B cell (primary cell): ENCODE results near the gene PCTP. TPM values are rescaled to one million over a fixed set of nuclear protein-coding genes. Genes with fewer than 3 reads are reported as not detected.

Experiments used
- ATAC-seq: fragments of 200-7000 bp; cut with Tn5 transposase; one replicate; pipeline ENCODE4 v1.10.0; 2021; ENCODE audit warnings: low read depth, mild to moderate bottlenecking, moderate number of reproducible peaks, moderate library complexity
- CTCF ChIA-PET: fragments of 350-600 bp; sonication (Branson Sonifier 250); formaldehyde crosslinking; loops from one replicate; lab custom pipeline; 2021; ENCODE audit warnings: antibody characterized with exemption, inconsistent platforms; lab: Charles Lee
- POLR2A ChIA-PET: fragments of 350-600 bp; sonication (Branson Sonifier 250); formaldehyde crosslinking; loops from one replicate; lab custom pipeline; 2021; ENCODE audit warnings: antibody characterized with exemption; lab: Charles Lee
- DNase-seq: peaks from one replicate; pipeline ENCODE4 v3.0.0; 2013
- H2AFZ ChIP-seq: 2 replicates; pipeline ENCODE4 v1.6.1; 2012; ENCODE audit warnings: mild to moderate bottlenecking, low read depth, low read length; ENCODE audit not compliant: insufficient read depth, poor library complexity, severe bottlenecking
- H3K27ac ChIP-seq, 2 donors: 1 replicate in 1 of 2; 2 replicates in 1 of 2; pipeline ENCODE4 v1.5.1; 2012 to 2013; ENCODE audit warnings: low read length in 2 of 2, mild to moderate bottlenecking in 2 of 2, moderate library complexity in 1 of 2
- H3K27me3 ChIP-seq, 4 experiments: fragments of 200-600 bp in 1 of 4; sonication (generic) in 1 of 4; replicated peaks in 1 of 4; 1 replicate in 2 of 4; 2 replicates in 2 of 4; pipeline versions ENCODE4 v1.6.1 to v1.7.0; 2013 to 2016; ENCODE audit warnings: low read length in 3 of 4, mild to moderate bottlenecking in 2 of 4, mixed read lengths in 1 of 4, moderate library complexity in 1 of 4; ENCODE audit not compliant: insufficient read depth in 4 of 4, control insufficient read depth in 3 of 4; ENCODE audit errors: control extremely low read depth in 1 of 4
- H3K36me3 ChIP-seq, 2 experiments: replicated peaks in 1 of 2; 1 replicate in 1 of 2; 2 replicates in 1 of 2; pipeline versions ENCODE4 v1.6.1 to v1.7.1; 2013; ENCODE audit warnings: low read length in 1 of 2; ENCODE audit not compliant: insufficient read depth in 2 of 2, control insufficient read depth in 1 of 2; ENCODE audit errors: control extremely low read depth in 1 of 2, extremely low read depth in 1 of 2
- H3K4me1 ChIP-seq, 2 donors: fragments of 200-600 bp in 1 of 2; sonication (generic) in 1 of 2; 1 replicate in 1 of 2; 2 replicates in 1 of 2; pipeline versions ENCODE4 v1.5.1 to v1.6.1; 2013 to 2017; ENCODE audit warnings: low read length in 2 of 2; ENCODE audit not compliant: control insufficient read depth in 2 of 2, insufficient read depth in 2 of 2
- H3K4me2 ChIP-seq: replicated peaks from 2 replicates; pipeline ENCODE3; 2012; ENCODE audit warnings: mild to moderate bottlenecking, low read depth, low read length; ENCODE audit not compliant: poor library complexity, severe bottlenecking
- H3K4me3 ChIP-seq, 5 experiments: fragments of 200-600 bp in 1 of 5; sonication (generic) in 1 of 5; 1 replicate in 3 of 5; 2 replicates in 2 of 5; pipeline versions ENCODE4 v1.5.1 to v1.7.0; 2011 to 2016; ENCODE audit warnings: low read length in 4 of 5, mild to moderate bottlenecking in 4 of 5, low read depth in 2 of 5, control low read depth in 1 of 5, moderate library complexity in 1 of 5; ENCODE audit not compliant: insufficient read depth in 1 of 5; ENCODE audit errors: control extremely low read depth in 1 of 5, extremely low read depth in 1 of 5
- H3K79me2 ChIP-seq: fragments of 200-600 bp; sonication (generic); one replicate; pipeline ENCODE4 v1.6.0; 2016; ENCODE audit warnings: low read length; ENCODE audit not compliant: control insufficient read depth, insufficient read depth
- H3K9ac ChIP-seq: fragments of 200-600 bp; sonication (generic); 2 replicates; pipeline ENCODE4 v1.6.1; 2017; ENCODE audit warnings: mild to moderate bottlenecking, low read length, moderate library complexity
- H3K9me3 ChIP-seq, 3 donors: one replicate each; pipeline versions ENCODE4 v1.6.1 to v1.7.1; 2013; ENCODE audit warnings: low read length in 2 of 3; ENCODE audit not compliant: control insufficient read depth in 2 of 3, insufficient read depth in 1 of 3; ENCODE audit errors: control extremely low read depth in 1 of 3
- H4K20me1 ChIP-seq: 2 replicates; pipeline ENCODE4 v1.6.0; 2012; ENCODE audit warnings: mild to moderate bottlenecking, low read length; ENCODE audit not compliant: insufficient read depth, control insufficient read depth, poor library complexity, severe bottlenecking
- H3K27ac Mint-ChIP-seq: one replicate; pipeline ENCODE4 v1.8.0; 2021; ENCODE audit warnings: mixed read lengths
- H3K27me3 Mint-ChIP-seq: one replicate; pipeline ENCODE4 v1.8.0; 2021; ENCODE audit warnings: mixed read lengths
- H3K4me1 Mint-ChIP-seq: one replicate; pipeline ENCODE4 v1.8.0; 2021; ENCODE audit warnings: mixed read lengths
- H3K4me3 Mint-ChIP-seq: one replicate; pipeline ENCODE4 v1.8.0; 2021; ENCODE audit warnings: mixed read lengths
- H3K9me3 Mint-ChIP-seq: one replicate; pipeline ENCODE4 v1.8.0; 2022; ENCODE audit warnings: mixed read lengths; ENCODE audit not compliant: insufficient read depth
- EZH2 ChIP-seq: IDR thresholded peaks from 2 replicates; pipeline ENCODE4 v1.6.1; 2012; ENCODE audit warnings: borderline replicate concordance, low read depth, mild to moderate bottlenecking, moderate library complexity, low read length; ENCODE audit not compliant: insufficient read depth, poor library complexity, severe bottlenecking
- WGBS: methylation state at CpG from one replicate; pipeline ENCODE4 v1.1.5; 2013; ENCODE audit warnings: missing lambda C conversion rate; ENCODE audit not compliant: insufficient coverage; 5-methylcytosine and 5-hydroxymethylcytosine counted together
- intact Hi-C: fragments of 100-400 bp; cut with micrococcal nuclease; formaldehyde crosslinking; loops from one replicate; pipeline ENCODE4 v1.10.0; 2022
- polyA plus RNA-seq: library from polyadenylated mRNA; depleted of rRNA; stranded (reverse); fragments of >200 nt; gene quantifications from 2 replicates; pipeline ENCODE4 v1.2.3, GENCODE V29; 2012
- total RNA-seq, 2 donors: library from RNA; stranded (reverse); fragments of 120-200 nt in 1 of 2; gene quantifications; 1 replicate in 1 of 2; 2 replicates in 1 of 2; pipeline versions ENCODE4 v1.2.3 to v1.2.4, GENCODE V29; 2013 to 2022
- TF ChIP-seq, protein P1 (sequence below): fragments of 200-600 bp; IDR thresholded peaks from one replicate; pipeline ENCODE4 v1.8.0; 2022; ENCODE audit warnings: antibody characterized with exemption, mild to moderate bottlenecking

The PCTP gene
- total and polyA plus RNA-seq, 2 donors (not counting 1 experiment from before 2014, with no cell fraction given): 3.2 to 9.0 TPM

DNA sequence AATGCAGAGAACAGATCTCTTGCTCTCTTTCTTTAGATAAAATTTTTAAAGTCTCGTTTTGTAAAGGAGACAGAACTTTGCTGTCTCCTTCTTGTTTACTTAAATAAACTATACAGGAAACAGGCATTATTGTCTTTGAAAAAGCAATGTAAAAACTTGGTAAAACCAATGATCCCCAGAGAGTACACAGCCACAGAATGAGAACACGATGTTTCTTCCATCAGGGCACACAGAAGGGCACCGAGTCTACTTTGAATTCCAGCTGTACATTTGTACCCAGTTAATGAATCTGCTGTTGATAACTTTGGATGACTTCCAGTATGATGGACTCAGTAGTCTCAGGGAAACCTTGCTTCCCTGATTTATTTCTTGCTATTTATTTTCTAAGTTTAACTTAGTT, 20.0 kb upstream of the PCTP start:
- Histone ChIP-seq H3K79me2 (no peaks in the 10 kb centered on the region), H2AFZ (no peak overlapping the region), H3K4me2 (no peak overlapping the region), H3K36me3 (no peaks in the 10 kb centered on the region), H3K4me1 (no peaks in the 10 kb centered on the region), H3K27ac (no peak overlapping the region), H3K4me3 (no peak overlapping the region), H4K20me1 (no peaks in the 10 kb centered on the region), H3K27me3 (peaks cover 0 to 10% (median 4%) of the 10 kb centered on the region in 4 experiments), H3K9ac (no peak overlapping the region), H3K9me3 (no peaks in the 10 kb centered on the region)
- no peak for TF ChIP-seq EZH2
- TF ChIP-seq, protein P1, sequence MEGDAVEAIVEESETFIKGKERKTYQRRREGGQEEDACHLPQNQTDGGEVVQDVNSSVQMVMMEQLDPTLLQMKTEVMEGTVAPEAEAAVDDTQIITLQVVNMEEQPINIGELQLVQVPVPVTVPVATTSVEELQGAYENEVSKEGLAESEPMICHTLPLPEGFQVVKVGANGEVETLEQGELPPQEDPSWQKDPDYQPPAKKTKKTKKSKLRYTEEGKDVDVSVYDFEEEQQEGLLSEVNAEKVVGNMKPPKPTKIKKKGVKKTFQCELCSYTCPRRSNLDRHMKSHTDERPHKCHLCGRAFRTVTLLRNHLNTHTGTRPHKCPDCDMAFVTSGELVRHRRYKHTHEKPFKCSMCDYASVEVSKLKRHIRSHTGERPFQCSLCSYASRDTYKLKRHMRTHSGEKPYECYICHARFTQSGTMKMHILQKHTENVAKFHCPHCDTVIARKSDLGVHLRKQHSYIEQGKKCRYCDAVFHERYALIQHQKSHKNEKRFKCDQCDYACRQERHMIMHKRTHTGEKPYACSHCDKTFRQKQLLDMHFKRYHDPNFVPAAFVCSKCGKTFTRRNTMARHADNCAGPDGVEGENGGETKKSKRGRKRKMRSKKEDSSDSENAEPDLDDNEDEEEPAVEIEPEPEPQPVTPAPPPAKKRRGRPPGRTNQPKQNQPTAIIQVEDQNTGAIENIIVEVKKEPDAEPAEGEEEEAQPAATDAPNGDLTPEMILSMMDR: no peak
- WGBS: 0% methylated on average over 2 of the region's 3 CpGs
- intact Hi-C loops: no loop called here
- ChIA-PET CTCF (interaction anchor here (0.8 kb wide), 1 partner anchor 13 kb away, joined by 3 read pairs; no protein-coding TSS in a partner anchor), POLR2A (no interaction called here)
- no peaks in the 10 kb centered on the region for H3K4me1 Mint-ChIP-seq
- no peaks in the 10 kb centered on the region for H3K9me3 Mint-ChIP-seq
- DNase-seq: no peak
- H3K4me3 Mint-ChIP-seq: no peak overlapping the region
- no peak for ATAC-seq
- no peak overlapping the region for H3K27ac Mint-ChIP-seq
- H3K27me3 Mint-ChIP-seq: peaks cover 39% of the 10 kb centered on the region

DNA sequence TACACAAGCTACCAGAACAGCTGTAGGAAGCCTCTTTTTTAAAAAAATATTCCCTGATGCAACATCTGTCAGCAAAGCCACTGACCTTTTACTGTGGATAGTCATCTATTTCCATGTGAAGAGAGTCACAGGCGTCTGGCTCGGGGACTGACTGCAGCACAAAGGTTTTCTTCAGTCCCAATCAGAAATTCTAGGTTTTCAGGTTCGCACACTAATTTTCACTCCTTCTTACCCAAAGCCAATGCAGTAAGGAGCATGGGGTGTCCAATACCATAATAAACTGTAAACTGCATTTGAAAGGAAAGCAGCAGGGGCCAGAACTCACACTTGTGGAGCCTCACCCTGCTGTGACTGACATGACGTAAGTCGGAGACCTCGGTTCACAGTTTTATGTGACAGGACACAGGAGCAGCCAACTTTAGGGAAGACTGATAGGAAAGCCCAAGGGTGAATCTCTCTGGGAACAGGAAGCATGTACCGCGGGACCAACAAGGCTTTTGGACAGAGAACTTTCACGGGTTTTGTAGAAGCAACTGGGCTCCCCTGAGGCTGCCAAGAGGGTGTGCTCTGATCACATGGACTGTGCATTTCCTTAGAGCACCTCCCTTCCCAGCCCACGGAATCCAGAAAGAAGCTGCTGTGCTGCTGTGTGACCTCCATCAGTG, 19.1 kb upstream of the PCTP start:
- H3K9me3 Mint-ChIP-seq: no peaks in the 10 kb centered on the region
- H3K79me2 ChIP-seq: no peaks in the 10 kb centered on the region
- no peak overlapping the region for H3K4me3 Mint-ChIP-seq
- H3K27ac ChIP-seq: no peak overlapping the region
- no peak overlapping the region for H2AFZ ChIP-seq
- DNase-seq: no peak
- intact Hi-C loops: no loop called here
- H3K27me3 ChIP-seq: peaks cover 0 to 5% (median 2%) of the 10 kb centered on the region in 4 experiments
- H3K36me3 ChIP-seq: no peaks in the 10 kb centered on the region
- H3K4me2 ChIP-seq: no peak overlapping the region
- no peak overlapping the region for H3K27ac Mint-ChIP-seq
- no peaks in the 10 kb centered on the region for H3K4me1 ChIP-seq
- H4K20me1 ChIP-seq: no peaks in the 10 kb centered on the region
- H3K27me3 Mint-ChIP-seq: peaks cover 34% of the 10 kb centered on the region
- no peaks in the 10 kb centered on the region for H3K4me1 Mint-ChIP-seq
- 72% methylated on average over 9 of the region's 10 CpGs for WGBS
- no peak overlapping the region for H3K4me3 ChIP-seq
- CTCF ChIA-PET: interaction anchor here (1.1 kb wide), 1 partner anchor 21 kb away, joined by 3 read pairs; no protein-coding TSS in a partner anchor
- TF ChIP-seq, protein P1: no peak
- no peak for TF ChIP-seq EZH2
- H3K9ac ChIP-seq: no peak overlapping the region
- no peaks in the 10 kb centered on the region for H3K9me3 ChIP-seq
- ATAC-seq: no peak
- POLR2A ChIA-PET: no interaction called here
